GM23248 (cell line): ENCODE measurements around the gene ZPLD1. TPM values are rescaled to one million over a fixed set of nuclear protein-coding genes. Genes with fewer than 3 reads are reported as not detected.

Experiments
- DNase-seq: peaks from one replicate; pipeline ENCODE4 v3.0.0-alpha.2; 2015
- H2AFZ ChIP-seq: fragments of 200-600 bp; sonication (generic); 2 replicates; pipeline ENCODE4 v1.6.1; 2016; ENCODE audit warnings: antibody characterized with exemption
- H3F3A ChIP-seq: fragments of 200-600 bp; sonication (generic); 2 replicates; pipeline ENCODE4 v1.6.1; 2016; ENCODE audit warnings: mild to moderate bottlenecking, antibody characterized with exemption, mixed run types; ENCODE audit not compliant: insufficient read depth
- H3K27ac ChIP-seq: fragments of 200-600 bp; sonication (generic); 2 replicates; pipeline ENCODE4 v1.5.1; 2016; ENCODE audit warnings: mild to moderate bottlenecking
- H3K27me3 ChIP-seq: fragments of 200-600 bp; sonication (generic); replicated peaks from 2 replicates; pipeline ENCODE4 v1.6.1; 2016; ENCODE audit warnings: mild to moderate bottlenecking; ENCODE audit not compliant: insufficient read depth
- H3K36me3 ChIP-seq: fragments of 200-600 bp; sonication (generic); 2 replicates; pipeline ENCODE4 v1.6.1; 2016; ENCODE audit warnings: low read depth, mild to moderate bottlenecking
- H3K4me1 ChIP-seq: fragments of 200-600 bp; sonication (generic); 2 replicates; pipeline ENCODE4 v1.6.1; 2016; ENCODE audit warnings: mild to moderate bottlenecking; ENCODE audit not compliant: insufficient read depth
- H3K4me2 ChIP-seq: fragments of 200-600 bp; sonication (generic); one replicate; pipeline ENCODE4 v1.6.1; 2016; ENCODE audit warnings: mild to moderate bottlenecking; ENCODE audit not compliant: unreplicated experiment
- H3K4me3 ChIP-seq: fragments of 200-600 bp; sonication (generic); 2 replicates; pipeline ENCODE4 v1.5.1; 2016; ENCODE audit warnings: mild to moderate bottlenecking
- H3K79me2 ChIP-seq: fragments of 200-600 bp; sonication (generic); 2 replicates; pipeline ENCODE4 v1.6.1; 2016; ENCODE audit warnings: mild to moderate bottlenecking; ENCODE audit not compliant: insufficient read depth
- H3K9ac ChIP-seq: fragments of 200-600 bp; sonication (generic); 2 replicates; pipeline ENCODE4 v1.6.1; 2016; ENCODE audit warnings: mild to moderate bottlenecking
- H3K9me2 ChIP-seq: fragments of 200-600 bp; sonication (generic); 2 replicates; pipeline ENCODE4 v1.6.1; 2016; ENCODE audit warnings: mixed run types, mild to moderate bottlenecking, moderate library complexity; ENCODE audit not compliant: insufficient read depth
- H3K9me3 ChIP-seq: fragments of 200-600 bp; sonication (generic); one replicate; pipeline ENCODE4 v1.6.1; 2017; ENCODE audit warnings: low read depth
- H4K20me1 ChIP-seq: fragments of 200-600 bp; sonication (generic); 2 replicates; pipeline ENCODE4 v1.6.0; 2016; ENCODE audit not compliant: insufficient read depth
- EZH2 ChIP-seq: fragments of 200-600 bp; sonication (generic); IDR thresholded peaks from 2 replicates; pipeline ENCODE4 v1.6.1; 2018; ENCODE audit warnings: antibody characterized with exemption, mild to moderate bottlenecking; ENCODE audit not compliant: insufficient read depth, poor library complexity, severe bottlenecking
- EZH2phosphoT487 ChIP-seq: fragments of 200-600 bp; sonication (generic); IDR thresholded peaks from 2 replicates; pipeline ENCODE4 v1.6.1; 2018; ENCODE audit warnings: antibody characterized with exemption, moderate library complexity, mild to moderate bottlenecking, low read depth; ENCODE audit not compliant: insufficient read depth
- WGBS, 2 experiments: methylation state at CpG; one replicate each; pipeline ENCODE4 v1.1.6; 2015 to 2017; ENCODE audit warnings: low lambda C conversion rate in 2 of 2, low coverage in 1 of 2; ENCODE audit errors: missing lambda C conversion rate in 2 of 2; 5-methylcytosine and 5-hydroxymethylcytosine counted together
- in situ Hi-C: fragments of 300-500 bp; cut with MboI; formaldehyde crosslinking; loops from 2 replicates; pipeline ENCODE4 v1.15.0; 2020
- polyA plus RNA-seq: library from polyadenylated mRNA; unstranded; fragments of >200 nt; fragmentation: Nextera tagmentation; extraction: Ambion mirVana; gene quantifications from 2 replicates; pipeline ENCODE4 v1.2.1, GENCODE V29; 2016
- total RNA-seq: library from RNA; depleted of rRNA; stranded (reverse); fragments of >200 nt; shearing (Covaris generic); gene quantifications from 2 replicates; pipeline ENCODE4 v1.2.3, GENCODE V29; 2014

Gene ZPLD1
- total and polyA plus RNA-seq, 2 experiments from 2014 or later: 0.22 TPM; not detected in 1

DNA sequence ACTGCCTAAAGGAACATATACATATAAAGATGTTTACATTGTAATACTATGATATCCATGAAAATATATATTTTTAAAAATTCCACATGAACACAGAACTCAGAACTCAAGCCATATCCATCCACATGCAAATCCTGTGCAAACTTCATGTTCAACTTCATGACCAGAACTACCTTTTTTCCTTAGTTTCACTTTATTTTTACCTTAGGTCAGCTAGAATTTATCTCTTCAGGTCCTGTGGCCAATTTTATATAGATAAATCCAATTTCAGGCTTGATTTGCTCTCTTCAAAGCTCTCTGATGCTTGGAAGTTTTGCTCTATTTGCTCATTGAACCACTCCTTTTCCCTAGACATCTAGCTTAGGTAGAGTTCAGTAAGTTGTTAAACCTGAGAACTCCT lies 38.8 kb downstream of the ZPLD1 start:
- no peaks in the 10 kb centered on the region for H3K4me1 ChIP-seq
- H3K27ac ChIP-seq: no peak overlapping the region
- H3K36me3 ChIP-seq: no peaks in the 10 kb centered on the region
- H3K9me3 ChIP-seq: no peaks in the 10 kb centered on the region
- in situ Hi-C loops: no loop called here
- DNase-seq: no peak
- no peak overlapping the region for H3K4me3 ChIP-seq
- H3K4me2 ChIP-seq: no peak overlapping the region
- no peaks in the 10 kb centered on the region for H3F3A ChIP-seq
- no peaks in the 10 kb centered on the region for H3K79me2 ChIP-seq
- no peaks in the 10 kb centered on the region for H3K9me2 ChIP-seq
- no peak overlapping the region for H2AFZ ChIP-seq
- no peak overlapping the region for H3K9ac ChIP-seq
- TF ChIP-seq EZH2phosphoT487 (no peak), EZH2 (no peak)
- H3K27me3 ChIP-seq: no peaks in the 10 kb centered on the region
- H4K20me1 ChIP-seq: no peaks in the 10 kb centered on the region

DNA sequence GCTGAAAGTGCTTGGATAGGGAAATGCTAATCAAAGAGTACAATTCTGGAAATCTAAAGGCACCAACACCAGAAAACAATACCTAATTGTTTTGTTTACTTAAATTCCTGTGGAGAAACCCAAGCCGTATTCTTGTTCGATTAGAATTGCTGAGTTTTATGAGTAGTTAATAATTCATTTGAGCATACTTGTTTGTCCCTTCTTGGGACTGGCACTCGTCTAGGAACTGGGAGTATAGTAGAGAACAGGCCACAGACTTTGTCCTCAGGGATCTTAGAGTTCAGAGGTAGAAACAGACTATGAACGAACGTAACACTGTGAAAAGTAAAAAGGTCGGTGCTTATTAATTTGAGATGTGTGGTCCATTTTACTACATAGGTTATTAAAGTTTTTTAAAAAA lies 39.4 kb downstream of the ZPLD1 start:
- Histone ChIP-seq H3K27me3 (no peaks in the 10 kb centered on the region), H3K9me2 (no peaks in the 10 kb centered on the region), H3K9ac (no peak overlapping the region), H3K36me3 (no peaks in the 10 kb centered on the region), H3K4me1 (no peaks in the 10 kb centered on the region), H3F3A (no peaks in the 10 kb centered on the region), H3K27ac (no peak overlapping the region), H3K4me2 (no peak overlapping the region), H2AFZ (no peak overlapping the region), H3K4me3 (no peak overlapping the region), H3K9me3 (no peaks in the 10 kb centered on the region), H3K79me2 (no peaks in the 10 kb centered on the region), H4K20me1 (no peaks in the 10 kb centered on the region)
- DNase-seq: no peak
- in situ Hi-C loops: no loop called here
- no peak for TF ChIP-seq EZH2
- no peak for TF ChIP-seq EZH2phosphoT487
- 58 to 60% methylated on average over 6 of the region's 6 CpGs for WGBS, 2 experiments

DNA sequence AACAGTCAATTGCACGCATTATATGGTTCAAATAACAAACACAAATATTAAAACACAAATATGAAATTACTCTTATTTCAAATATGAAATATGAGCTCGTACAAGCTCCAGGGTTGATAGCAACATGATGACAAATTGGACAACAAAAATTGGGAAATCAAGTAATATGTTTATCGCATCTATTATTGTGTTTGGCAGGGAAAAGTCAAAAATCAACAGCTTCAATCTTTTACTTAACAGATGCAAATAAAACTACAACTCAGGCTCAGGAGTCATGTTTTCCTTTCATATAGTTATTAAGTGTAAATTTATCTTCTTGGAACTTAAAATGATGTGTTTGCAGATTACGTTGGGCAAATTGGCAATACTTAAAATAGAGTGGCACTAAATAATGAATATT lies 41.4 kb downstream of the ZPLD1 start:
- Histone ChIP-seq H3K36me3 (no peaks in the 10 kb centered on the region), H3K27me3 (no peaks in the 10 kb centered on the region), H3F3A (no peaks in the 10 kb centered on the region), H3K79me2 (no peaks in the 10 kb centered on the region), H3K9me2 (no peaks in the 10 kb centered on the region), H2AFZ (no peak overlapping the region), H3K4me3 (no peak overlapping the region), H3K9me3 (no peaks in the 10 kb centered on the region), H3K9ac (no peak overlapping the region), H4K20me1 (no peaks in the 10 kb centered on the region), H3K4me2 (no peak overlapping the region), H3K4me1 (no peaks in the 10 kb centered on the region), H3K27ac (no peak overlapping the region)
- in situ Hi-C loops: no loop called here
- DNase-seq: no peak
- TF ChIP-seq EZH2phosphoT487 (no peak), EZH2 (no peak)
- WGBS, 2 experiments: 38 to 46% methylated on average over 4 of the region's 4 CpGs

DNA sequence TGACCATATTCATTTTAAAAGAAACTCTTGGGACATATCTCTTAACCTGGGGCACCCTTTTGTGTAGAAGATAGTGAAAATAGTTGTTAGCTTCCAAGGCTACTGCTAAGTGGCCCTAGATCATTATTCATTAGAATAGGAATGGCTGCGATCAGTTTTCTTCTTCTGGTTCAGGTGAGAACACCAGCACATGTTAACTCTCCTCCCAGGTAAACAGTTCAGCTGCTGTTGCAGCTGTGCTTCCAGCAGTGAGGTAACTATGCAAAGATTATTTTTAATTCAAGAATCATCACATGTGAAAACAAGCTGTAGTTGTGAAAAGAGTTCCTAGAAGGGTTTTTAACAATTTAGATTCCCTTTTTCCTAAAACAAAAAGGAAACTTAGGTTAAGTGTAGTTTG lies 43.3 kb downstream of the ZPLD1 start:
- Histone ChIP-seq H3K4me2 (no peak overlapping the region), H2AFZ (no peak overlapping the region), H3K9ac (no peak overlapping the region), H3K27me3 (no peaks in the 10 kb centered on the region), H3K36me3 (no peaks in the 10 kb centered on the region), H3K9me3 (no peaks in the 10 kb centered on the region), H3K4me1 (no peaks in the 10 kb centered on the region), H3K79me2 (no peaks in the 10 kb centered on the region), H3K4me3 (no peak overlapping the region), H3K27ac (no peak overlapping the region), H4K20me1 (no peaks in the 10 kb centered on the region), H3K9me2 (no peaks in the 10 kb centered on the region), H3F3A (no peaks in the 10 kb centered on the region)
- 80 to 97% methylated on average over 1 of the region's 1 CpG for WGBS, 2 experiments
- no peak for TF ChIP-seq EZH2
- TF ChIP-seq EZH2phosphoT487: no peak
- in situ Hi-C loops: no loop called here
- no peak for DNase-seq

DNA sequence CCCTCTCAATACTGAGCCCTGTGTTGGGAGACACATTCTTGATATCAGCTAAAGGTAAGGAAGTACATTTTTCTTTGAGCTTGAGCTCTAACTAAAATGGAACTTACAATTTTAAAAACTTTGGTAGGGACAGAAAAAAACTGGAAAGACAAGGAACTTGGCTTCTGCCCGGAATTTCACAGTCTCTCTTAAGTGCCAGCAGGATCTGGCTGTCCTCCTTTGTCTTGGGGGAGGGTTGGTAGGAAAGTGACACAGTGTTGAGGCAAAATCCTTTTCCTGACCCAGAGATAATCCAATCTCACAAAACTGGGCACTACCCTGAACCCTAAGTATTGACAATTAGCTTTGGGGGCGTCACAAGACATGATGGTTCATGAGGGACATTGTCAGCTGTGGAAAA lies 45.3 kb downstream of the ZPLD1 start:
- in situ Hi-C loops: no loop called here
- 24 to 27% methylated on average over 2 of the region's 2 CpGs for WGBS, 2 experiments

More for the DNA sequence above, 45.3 kb downstream of the ZPLD1 start:
- Histone ChIP-seq H3K27ac (no peak overlapping the region), H2AFZ (no peak overlapping the region), H4K20me1 (no peaks in the 10 kb centered on the region), H3K4me1 (no peaks in the 10 kb centered on the region), H3K4me3 (no peak overlapping the region), H3K27me3 (no peaks in the 10 kb centered on the region), H3K9me3 (no peaks in the 10 kb centered on the region), H3K36me3 (no peaks in the 10 kb centered on the region), H3K79me2 (no peaks in the 10 kb centered on the region), H3K4me2 (no peak overlapping the region), H3K9ac (no peak overlapping the region), H3K9me2 (no peaks in the 10 kb centered on the region), H3F3A (no peaks in the 10 kb centered on the region)
- TF ChIP-seq EZH2phosphoT487 (no peak), EZH2 (no peak)
- no peak for DNase-seq
